IMR-90 (cell line): ENCODE data around the gene HTATSF1. TPM values are rescaled to one million over a fixed set of nuclear protein-coding genes. Genes with fewer than 3 reads are reported as not detected.

Experiments used
- ATAC-seq: fragments of 200-7000 bp; cut with Tn5 transposase; 2 replicates; pipeline ENCODE4 v1.9.1; 2020; ENCODE audit warnings: low read depth, mild to moderate bottlenecking, moderate library complexity
- BruUV-seq: library from RNA; stranded (reverse); fragments of 400-500 nt; replicated peaks from 2 replicates; lab custom pipeline; 2021; lab: Mats Ljungman, UMichigan
- CTCF ChIA-PET: fragments of 300-600 bp; formaldehyde crosslinking; extraction: SDS; loops from one replicate; lab custom pipeline; 2021; ENCODE audit warnings: antibody characterized with exemption; lab: Yijun Ruan, JAX
- POLR2A ChIA-PET: fragments of 300-600 bp; sonication (Branson Sonifier 250); formaldehyde crosslinking; loops from one replicate; lab custom pipeline; 2022; ENCODE audit warnings: antibody characterized with exemption; ENCODE audit not compliant: unreplicated experiment; lab: Charles Lee
- DNase-seq: peaks from one replicate; pipeline ENCODE4 v3.0.0; 2013
- H2AFZ ChIP-seq: replicated peaks from 2 replicates; pipeline ENCODE3; 2013; ENCODE audit warnings: low read length, mild to moderate bottlenecking; ENCODE audit not compliant: poor library complexity
- H2AK5ac ChIP-seq: 2 replicates; pipeline ENCODE4 v1.6.1; 2013; ENCODE audit warnings: low read depth, low read length, inconsistent platforms
- H2AK9ac ChIP-seq: replicated peaks from 2 replicates; pipeline ENCODE3; 2013; ENCODE audit warnings: mild to moderate bottlenecking, low read depth, low read length, moderate library complexity; ENCODE audit not compliant: poor library complexity
- H2BK120ac ChIP-seq: 2 replicates; pipeline ENCODE4 v1.6.1; 2013; ENCODE audit warnings: low read depth, low read length, inconsistent platforms
- H2BK15ac ChIP-seq: 3 replicates; pipeline ENCODE4 v1.6.1; 2013; ENCODE audit warnings: low read depth, low read length, inconsistent platforms
- H2BK20ac ChIP-seq: 2 replicates; pipeline ENCODE4 v1.6.1; 2013; ENCODE audit warnings: low read depth, mild to moderate bottlenecking, inconsistent platforms, low read length, moderate library complexity
- H2BK5ac ChIP-seq: 2 replicates; pipeline ENCODE4 v1.6.1; 2013; ENCODE audit warnings: mild to moderate bottlenecking, low read depth, low read length, inconsistent platforms; ENCODE audit not compliant: poor library complexity, severe bottlenecking
- H3K14ac ChIP-seq: replicated peaks from 2 replicates; pipeline ENCODE4 v1.6.1; 2013; ENCODE audit warnings: low read depth, low read length, inconsistent platforms
- H3K18ac ChIP-seq: 2 replicates; pipeline ENCODE4 v1.6.1; 2013; ENCODE audit warnings: low read depth, low read length, control low read depth
- H3K23ac ChIP-seq: 2 replicates; pipeline ENCODE4 v1.6.1; 2013; ENCODE audit warnings: low read depth, low read length, inconsistent platforms
- H3K27ac ChIP-seq: 2 replicates; pipeline ENCODE4 v1.5.1; 2013; ENCODE audit warnings: mild to moderate bottlenecking, control low read depth, low read length; ENCODE audit not compliant: insufficient read depth
- H3K27me3 ChIP-seq: 2 replicates; pipeline ENCODE4 v1.6.1; 2013; ENCODE audit warnings: low read length; ENCODE audit not compliant: control insufficient read depth, insufficient read depth
- H3K36me3 ChIP-seq: 2 replicates; pipeline ENCODE4 v1.6.1; 2013; ENCODE audit warnings: low read length, mixed read lengths; ENCODE audit not compliant: control insufficient read depth, insufficient read depth
- H3K4ac ChIP-seq: 2 replicates; pipeline ENCODE4 v1.6.1; 2013; ENCODE audit warnings: low read depth, low read length, inconsistent platforms
- H3K4me1 ChIP-seq: 2 replicates; pipeline ENCODE4 v1.6.1; 2013; ENCODE audit warnings: low read length, mixed read lengths; ENCODE audit not compliant: control insufficient read depth, insufficient read depth
- H3K4me2 ChIP-seq: 2 replicates; pipeline ENCODE4 v1.6.1; 2013; ENCODE audit warnings: low read depth, mild to moderate bottlenecking, control low read depth, low read length, moderate library complexity
- H3K4me3 ChIP-seq: 2 replicates; pipeline ENCODE4 v1.5.1; 2013; ENCODE audit warnings: low read depth, mild to moderate bottlenecking, control low read depth, low read length, moderate library complexity; ENCODE audit not compliant: insufficient read depth
- H3K56ac ChIP-seq: 2 replicates; pipeline ENCODE4 v1.6.1; 2013; ENCODE audit warnings: low read length, inconsistent platforms; ENCODE audit not compliant: insufficient read depth; ENCODE audit errors: extremely low read depth
- H3K79me1 ChIP-seq, 2 experiments: 2 replicates each; pipeline ENCODE4 v1.6.1; 2013; ENCODE audit warnings: low read length in 2 of 2, inconsistent platforms in 1 of 2, low read depth in 1 of 2
- H3K9ac ChIP-seq: 2 replicates; pipeline ENCODE4 v1.6.1; 2013; ENCODE audit warnings: low read depth, low read length, control low read depth
- H3K9me1 ChIP-seq: 2 replicates; pipeline ENCODE4 v1.6.1; 2013; ENCODE audit warnings: low read length, inconsistent platforms; ENCODE audit not compliant: insufficient read depth
- H3K9me3 ChIP-seq: 2 replicates; pipeline ENCODE4 v1.6.1; 2013; ENCODE audit warnings: low read length; ENCODE audit not compliant: control insufficient read depth, insufficient read depth
- H4K20me1 ChIP-seq: 2 replicates; pipeline ENCODE4 v1.6.1; 2013; ENCODE audit warnings: low read length, inconsistent platforms; ENCODE audit not compliant: insufficient read depth
- H4K5ac ChIP-seq: 2 replicates; pipeline ENCODE4 v1.6.1; 2013; ENCODE audit warnings: mild to moderate bottlenecking, low read depth, low read length, control low read depth
- H4K8ac ChIP-seq, 2 experiments: 2 replicates each; pipeline ENCODE4 v1.6.1; 2013; ENCODE audit warnings: low read depth in 2 of 2, low read length in 2 of 2, control low read depth in 1 of 2, inconsistent platforms in 1 of 2
- H4K91ac ChIP-seq: 2 replicates; pipeline ENCODE4 v1.6.1; 2013; ENCODE audit warnings: low read depth, low read length, inconsistent platforms; ENCODE audit not compliant: insufficient read depth
- BHLHE40 ChIP-seq: fragments of 150-350 bp; IDR thresholded peaks from 2 replicates; pipeline ENCODE4 v1.6.1; 2016; ENCODE audit warnings: mild to moderate bottlenecking, low read depth, low read length
- CHD1 ChIP-seq: IDR thresholded peaks from 2 replicates; pipeline ENCODE4 v1.6.1; 2012; ENCODE audit warnings: low read depth, low read length, improper control_type of control experiment
- FOS ChIP-seq: fragments of 150-350 bp; IDR thresholded peaks from 2 replicates; pipeline ENCODE4 v1.6.1; 2016; ENCODE audit warnings: low read depth, low read length
- MAFK ChIP-seq: IDR thresholded peaks from 2 replicates; pipeline ENCODE4 v1.6.1; 2012; ENCODE audit warnings: low read depth, low read length, improper control_type of control experiment
- MXI1 ChIP-seq: IDR thresholded peaks from 2 replicates; pipeline ENCODE4 v1.6.1; 2012; ENCODE audit warnings: low read depth, mild to moderate bottlenecking, low read length, moderate library complexity, borderline replicate concordance
- RAD21 ChIP-seq: IDR thresholded peaks from 2 replicates; pipeline ENCODE4 v1.6.1; 2012; ENCODE audit warnings: low read length, improper control_type of control experiment
- RCOR1 ChIP-seq: IDR thresholded peaks from 2 replicates; pipeline ENCODE4 v1.6.1; 2012; ENCODE audit warnings: mild to moderate bottlenecking, low read length, improper control_type of control experiment; ENCODE audit not compliant: insufficient replicate concordance
- WGBS, 2 experiments: methylation state at CpG; one replicate each; pipeline versions ENCODE4 v1.1.5 to v1.1.7; 2013; ENCODE audit warnings: missing lambda C conversion rate in 2 of 2; ENCODE audit not compliant: insufficient read length in 1 of 2; ENCODE audit errors: extremely low coverage in 2 of 2; 5-methylcytosine and 5-hydroxymethylcytosine counted together
- dilution Hi-C: fragments of 300-500 bp; cut with HindIII; formaldehyde crosslinking; loops from one replicate; pipeline ENCODE4 v1.14.3; 2018; ENCODE audit warnings: low sequenced_read_pairs; ENCODE audit not compliant: unreplicated experiment
- in situ Hi-C: fragments of 300-500 bp; cut with MboI; formaldehyde crosslinking; loops from 3 replicates; pipeline ENCODE4 v1.14.3; 2019; ENCODE audit warnings: low sequenced_read_pairs, inconsistent platforms, mixed read lengths
- intact Hi-C: fragments of 100-400 bp; cut with micrococcal nuclease; formaldehyde crosslinking; loops from 2 replicates; pipeline ENCODE4 v1.10.0; 2022
- polyA plus RNA-seq, 3 experiments: library from polyadenylated mRNA; depleted of rRNA; stranded (reverse); fragments of >200 nt; gene quantifications; 2 replicates each; pipeline ENCODE4 v1.2.3, GENCODE V29; 2012; ENCODE audit warnings: low replicate concordance in 1 of 3
- total RNA-seq: library from RNA; depleted of rRNA; stranded (reverse); fragments of >200 nt; gene quantifications from 2 replicates; pipeline ENCODE4 v1.2.3, GENCODE V29; 2012

Gene HTATSF1
- total and polyA plus RNA-seq, 2 of the 4 experiments (the other 2 are of a cell fraction) = 6.8 to 19.0 TPM

- DNase-seq = no peak
- Histone ChIP-seq H2BK15ac (no peak overlapping the region), H3K4me2 (no peak overlapping the region), H4K91ac (no peak overlapping the region), H3K27ac (no peak overlapping the region), H3K9ac (no peak overlapping the region), H3K9me1 (no peaks in the 10 kb centered on the region), H3K4me3 (no peak overlapping the region), H4K20me1 (no peaks in the 10 kb centered on the region), H3K18ac (no peak overlapping the region), H3K14ac (no peak overlapping the region), H3K79me1 (no peaks in the 10 kb centered on the region), H4K8ac (no peak overlapping the region), H3K36me3 (no peaks in the 10 kb centered on the region), H3K9me3 (no peaks in the 10 kb centered on the region), H2AK5ac (no peak overlapping the region), H4K5ac (no peak overlapping the region), H3K56ac (no peak overlapping the region), H2BK120ac (no peak overlapping the region), H3K4me1 (no peaks in the 10 kb centered on the region), H2BK20ac (no peak overlapping the region), H2AFZ (no peak overlapping the region), H3K23ac (no peak overlapping the region), H2BK5ac (no peak overlapping the region), H3K4ac (no peak overlapping the region), H2AK9ac (no peak overlapping the region), H3K27me3 (peaks cover 7% of the 10 kb centered on the region; the same call in 1 of the 2 replicates)
- dilution Hi-C loops (no loop called here), in situ Hi-C loops (loop anchor here (25.0 kb wide), 1 partner anchor 488 kb away; the partner anchor contains the start of gene SLC9A6), intact Hi-C loops (no loop called here)
- no TSS peak for BruUV-seq
- CTCF ChIA-PET = interaction anchor here (0.6 kb wide), 1 partner anchor 19 kb away, joined by 3 read pairs; no protein-coding TSS in a partner anchor
- no peak for TF ChIP-seq RCOR1
- no peak for TF ChIP-seq FOS
- no peak for TF ChIP-seq MXI1
- TF ChIP-seq BHLHE40 = no peak
- no peak for TF ChIP-seq MAFK
- TF ChIP-seq RAD21 = no peak
- no peak for TF ChIP-seq CHD1
- no CpG with 5 or more reads among the region's 3 CpGs for WGBS, 2 experiments
- POLR2A ChIA-PET = no interaction called here
- ATAC-seq = no peak
These were observed 22.2 kb upstream of the HTATSF1 start for GRCh38 chrX:136475236-136475635.
